Esophagus (tissue), 2 donors: ENCODE measurements around the gene TMEM33. TPM values are rescaled to one million over a fixed set of nuclear protein-coding genes. Genes with fewer than 3 reads are reported as not detected.

Experiments
- polyA plus RNA-seq, 2 donors: library from polyadenylated mRNA; stranded (reverse); fragments of 200-250 nt; gene quantifications; one replicate each; pipeline ENCODE4 v1.2.3, GENCODE V29; 2013
- donor health status: healthy with polysubstance abuse.
- donor health status: Bipolar disorder and iron deficiency.

Gene TMEM33
- polyA plus RNA-seq, 2 donors: 10.9 to 21.0 TPM

Other genes with a start within 250 kb of the TMEM33 start
- gene PHOX2B, start 186.7 kb upstream of the TMEM33 start, polyA plus RNA-seq: not detected
- gene DCAF4L1, start 46.3 kb downstream of the TMEM33 start, polyA plus RNA-seq: under 1 TPM; 0.06 to 0.14 TPM
- 10 to 100 TPM; 10.5 to 16.0 TPM for gene SLC30A9, start 55.1 kb downstream of the TMEM33 start, polyA plus RNA-seq
- gene BEND4, start 217.2 kb downstream of the TMEM33 start, polyA plus RNA-seq: under 1 TPM in 1 of 2 donors, not detected in 1; under 0.01 TPM